Upper lobe of left lung (tissue), 6 donors: Measurements from ENCODE around the gene SLC5A7. TPM values are rescaled to one million over a fixed set of nuclear protein-coding genes. Genes with fewer than 3 reads are reported as not detected.
A peak's percentile ranks its signal among the peaks of the same experiment; 100 is the strongest.

ENCODE experiments used
- ATAC-seq, 2 donors: fragments of 200-7000 bp; cut with Tn5 transposase; one replicate each; pipeline ENCODE4 v1.9.1; 2022; ENCODE audit warnings: mild to moderate bottlenecking in 2 of 2, moderate library complexity in 2 of 2; ENCODE audit not compliant: low FRiP score in 2 of 2
- DNase-seq, 2 donors: peaks; one replicate each; pipeline ENCODE4 v3.0.0-alpha.2; 2019 to 2020
- H3K27ac ChIP-seq, 4 donors: fragments of 200-600 bp; sonication (generic); one replicate each; pipeline ENCODE4 v1.5.1; 2016 to 2019
- H3K27me3 ChIP-seq, 4 donors: fragments of 200-600 bp; sonication (generic); one replicate each; pipeline ENCODE4 v1.5.1; 2017 to 2019
- H3K36me3 ChIP-seq, 4 donors: fragments of 200-600 bp; sonication (generic); one replicate each; pipeline ENCODE4 v1.5.1; 2016 to 2019
- H3K4me1 ChIP-seq, 4 donors: fragments of 200-600 bp; sonication (generic); one replicate each; pipeline ENCODE4 v1.5.1; 2018 to 2019
- H3K4me3 ChIP-seq, 4 donors: fragments of 200-600 bp; sonication (generic); one replicate each; pipeline ENCODE4 v1.5.1; 2017 to 2019; ENCODE audit warnings: mild to moderate bottlenecking in 2 of 4, moderate library complexity in 1 of 4
- H3K9me3 ChIP-seq, 4 donors: fragments of 200-600 bp; sonication (generic); one replicate each; pipeline ENCODE4 v1.5.1; 2018 to 2019
- CTCF ChIP-seq, 6 experiments: fragments of 450-650 bp in 4 of 6; fragments of 200-600 bp in 2 of 6; sonication (generic) in 2 of 6; IDR thresholded peaks; one replicate each; pipeline ENCODE4 v1.5.1; 2016 to 2019; ENCODE audit warnings: antibody characterized with exemption in 6 of 6
- EP300 ChIP-seq, 4 donors: sonication (generic); formaldehyde crosslinking; IDR thresholded peaks; one replicate each; pipeline ENCODE4 v1.5.1; 2017; ENCODE audit warnings: antibody characterized with exemption in 4 of 4, control low read depth in 2 of 4
- POLR2A ChIP-seq, 4 donors: fragments of 450-650 bp; IDR thresholded peaks; one replicate each; pipeline ENCODE4 v1.5.1; 2016 to 2017; ENCODE audit warnings: antibody characterized with exemption in 4 of 4, mild to moderate bottlenecking in 2 of 4
- POLR2AphosphoS5 ChIP-seq, 2 donors: sonication (generic); formaldehyde crosslinking; IDR thresholded peaks; one replicate each; pipeline ENCODE4 v1.5.1; 2017; ENCODE audit warnings: antibody characterized with exemption in 2 of 2
- WGBS, 2 donors: methylation state at CpG; one replicate each; pipeline ENCODE4 v1.1.5; 2017 to 2018; 5-methylcytosine and 5-hydroxymethylcytosine counted together
- total RNA-seq, 6 donors: library from RNA; depleted of rRNA in 4 of 6; stranded (reverse); fragments of >200 nt in 4 of 6; gene quantifications; one replicate each; pipeline versions ENCODE4 v1.1.0 to v1.2.1, GENCODE V29; 2016 to 2021
- donor health status: DM: no; HTN: no; CAD: no; lungs with moderate emphysema.
- donor health status: DM: no; HTN: yes; CAD: no; lungs with severe emphysema.

SLC5A7 gene
- 1 to 10 TPM in 1 of 6 donors, under 1 TPM in 3, not detected in 2; 0.33 to 1.3 (median 0.69) TPM for total RNA-seq

- ATAC-seq (peak in 1 of 2 donors; percentile 46), DNase-seq (peak in 1 of 2 donors; percentile 83)
- H3K4me3 ChIP-seq: peak within 1 kb of the TSS in 3 of 4 donors; percentile 17 to 31 (median 30)
- H3K4me1 ChIP-seq: peaks cover 0 to 10% (median 2%) of the 10 kb centered on the region in 4 donors
- no peak within 1 kb of the TSS for H3K27ac ChIP-seq
- H3K9me3 ChIP-seq: no peaks in the 10 kb centered on the region
- H3K36me3 ChIP-seq: no peaks in the 10 kb centered on the region
- TF ChIP-seq POLR2AphosphoS5 (IDR thresholded peaks at IDR 0.05): no peak
- no peak for TF ChIP-seq EP300 (IDR thresholded peaks at IDR 0.05)
- no peak for TF ChIP-seq CTCF (IDR thresholded peaks at IDR 0.05)
- TF ChIP-seq POLR2A (IDR thresholded peaks at IDR 0.05): no peak
- 4 to 9% methylated on average over 29 to 60 of the region's 75 CpGs for WGBS, 2 donors
- peaks cover 0 to 8% (median 2%) of the 10 kb centered on the region in 4 donors for H3K27me3 ChIP-seq
Measured at GRCh38 chr2:107986278-107987217, at the start of gene SLC5A7. Gene SLC5A7, plus strand, starts transcription at chr2:107986524. Its CDS starts 1,632 bp downstream, at chr2:107988156.

GRCh38 chr2:107961395-107961794 is 24.9 kb upstream of the SLC5A7 start:
- Histone ChIP-seq H3K27me3 (no peaks in the 10 kb centered on the region), H3K27ac (no peak overlapping the region), H3K4me1 (no peaks in the 10 kb centered on the region), H3K36me3 (no peaks in the 10 kb centered on the region), H3K4me3 (no peak overlapping the region), H3K9me3 (no peaks in the 10 kb centered on the region)
- WGBS, 2 donors: 65 to 67% methylated on average over 4 of the region's 4 CpGs
- ATAC-seq (no peak), DNase-seq (no peak)
- TF ChIP-seq CTCF (IDR thresholded peaks at IDR 0.05) (no peak), EP300 (IDR thresholded peaks at IDR 0.05) (no peak), POLR2AphosphoS5 (IDR thresholded peaks at IDR 0.05) (no peak), POLR2A (IDR thresholded peaks at IDR 0.05) (no peak)

- ATAC-seq: no peak
- WGBS, 2 donors: 74 to 91% methylated on average over 1 of the region's 1 CpG
- TF ChIP-seq POLR2AphosphoS5 (IDR thresholded peaks at IDR 0.05): no peak
- TF ChIP-seq EP300 (IDR thresholded peaks at IDR 0.05): no peak
- no peak for TF ChIP-seq POLR2A (IDR thresholded peaks at IDR 0.05)
- TF ChIP-seq CTCF (IDR thresholded peaks at IDR 0.05): no peak
Measured at GRCh38 chr2:107964185-107964584, 22.1 kb upstream of the SLC5A7 start.

GRCh38 chr2:107984707-107985106 is 1.6 kb upstream of the SLC5A7 start:
- H3K4me1 ChIP-seq: peaks cover 0 to 10% (median 2%) of the 10 kb centered on the region in 4 donors
- no peaks in the 10 kb centered on the region for H3K9me3 ChIP-seq
- no peak overlapping the region for H3K4me3 ChIP-seq
- peaks cover 0 to 8% (median 2%) of the 10 kb centered on the region in 4 donors for H3K27me3 ChIP-seq
- TF ChIP-seq POLR2AphosphoS5 (IDR thresholded peaks at IDR 0.05) (no peak), POLR2A (IDR thresholded peaks at IDR 0.05) (no peak)
- DNase-seq: no peak
- H3K36me3 ChIP-seq: no peaks in the 10 kb centered on the region
- WGBS, 2 donors: 20 to 88% methylated on average over 1 to 2 of the region's 2 CpGs
- H3K27ac ChIP-seq: no peak overlapping the region
- no peak for ATAC-seq

More at GRCh38 chr2:107964185-107964584, 22.1 kb upstream of the SLC5A7 start:
- H3K9me3 ChIP-seq: no peaks in the 10 kb centered on the region
- no peaks in the 10 kb centered on the region for H3K27me3 ChIP-seq
- no peak for DNase-seq
- no peaks in the 10 kb centered on the region for H3K36me3 ChIP-seq
- no peaks in the 10 kb centered on the region for H3K4me1 ChIP-seq
- H3K4me3 ChIP-seq: no peak overlapping the region
- no peak overlapping the region for H3K27ac ChIP-seq

- no peaks in the 10 kb centered on the region for H3K36me3 ChIP-seq
- no peak for ATAC-seq
- H3K4me1 ChIP-seq: peaks cover 0 to 10% (median 2%) of the 10 kb centered on the region in 4 donors
- peaks cover 0 to 8% (median 2%) of the 10 kb centered on the region in 4 donors for H3K27me3 ChIP-seq
- DNase-seq: no peak
- no peak overlapping the region for H3K27ac ChIP-seq
- TF ChIP-seq POLR2A (IDR thresholded peaks at IDR 0.05) (no peak), POLR2AphosphoS5 (IDR thresholded peaks at IDR 0.05) (no peak), CTCF (IDR thresholded peaks at IDR 0.05) (no peak), EP300 (IDR thresholded peaks at IDR 0.05) (no peak)
- WGBS, 2 donors: 87 to 95% methylated on average over 10 of the region's 10 CpGs
- H3K4me3 ChIP-seq: no peak overlapping the region
- no peaks in the 10 kb centered on the region for H3K9me3 ChIP-seq
Measured at GRCh38 chr2:107988108-107988507, 1.8 kb downstream of the SLC5A7 start.
